SK-N-SH treated with all-trans-retinoic acid at 6 μM for 48 hours (cell line): ENCODE data around the gene PHACTR2.

Source experiments
- ATAC-seq: fragments of 200-7000 bp; cut with Tn5 transposase; 3 replicates; pipeline ENCODE4 v1.9.1; 2020; ENCODE audit warnings: mild to moderate bottlenecking, moderate library complexity
- ARNTL ChIP-seq: fragments of 450-650 bp; formaldehyde crosslinking; IDR thresholded peaks from 2 replicates; pipeline ENCODE4 v1.5.0; 2020; ENCODE audit warnings: low read depth, mild to moderate bottlenecking, moderate library complexity, borderline replicate concordance
- BACH2 ChIP-seq: fragments of 250-450 bp; sonication (Bioruptor Pico); IDR thresholded peaks from 2 replicates; pipeline ENCODE4 v1.9.0; 2021; ENCODE audit warnings: mild to moderate bottlenecking, borderline replicate concordance
- CSDC2 ChIP-seq: fragments of 250-450 bp; sonication (Bioruptor Pico); IDR thresholded peaks from 2 replicates; pipeline ENCODE4 v1.5.0; 2020; ENCODE audit warnings: mild to moderate bottlenecking, moderate library complexity
- ESRRG ChIP-seq: fragments of 250-450 bp; sonication (Bioruptor Pico); IDR thresholded peaks from 2 replicates; pipeline ENCODE4 v1.6.1; 2021; ENCODE audit warnings: mild to moderate bottlenecking
- GLIS3 ChIP-seq: fragments of 250-450 bp; sonication (Bioruptor Pico); IDR thresholded peaks from 2 replicates; pipeline ENCODE4 v1.5.0; 2020; ENCODE audit warnings: mild to moderate bottlenecking, moderate library complexity
- ISL1 ChIP-seq: fragments of 250-450 bp; sonication (Bioruptor Pico); IDR thresholded peaks from 2 replicates; pipeline ENCODE4 v2.1.2; 2022; ENCODE audit warnings: mild to moderate bottlenecking, moderate library complexity
- PPARA ChIP-seq: fragments of 250-450 bp; sonication (Bioruptor Pico); IDR thresholded peaks from 2 replicates; pipeline ENCODE4 v1.5.0; 2020; ENCODE audit warnings: mild to moderate bottlenecking, borderline replicate concordance
- RARB ChIP-seq: fragments of 250-450 bp; sonication (Bioruptor Pico); IDR thresholded peaks from 2 replicates; pipeline ENCODE4 v1.8.0; 2021; ENCODE audit warnings: mild to moderate bottlenecking, moderate library complexity
- SNAI2 ChIP-seq: fragments of 250-450 bp; sonication (Bioruptor Pico); IDR thresholded peaks from 2 replicates; pipeline ENCODE4 v1.5.0; 2020; ENCODE audit warnings: mild to moderate bottlenecking, moderate library complexity
- TCF4 ChIP-seq: fragments of 250-450 bp; sonication (Bioruptor Pico); IDR thresholded peaks from 2 replicates; pipeline ENCODE4 v1.8.0; 2021; ENCODE audit warnings: mild to moderate bottlenecking, moderate library complexity, borderline replicate concordance
- ZC3H10 ChIP-seq: fragments of 250-450 bp; sonication (Bioruptor Pico); IDR thresholded peaks from 2 replicates; pipeline ENCODE4 v1.5.1; 2021; ENCODE audit warnings: mild to moderate bottlenecking, moderate library complexity
- ZFP3 ChIP-seq: fragments of 250-450 bp; sonication (Bioruptor Pico); IDR thresholded peaks from 2 replicates; pipeline ENCODE4 v1.5.0; 2020; ENCODE audit warnings: mild to moderate bottlenecking, moderate library complexity
- ZFP30 ChIP-seq: fragments of 450-650 bp; formaldehyde crosslinking; IDR thresholded peaks from 2 replicates; pipeline ENCODE4 v1.5.0; 2022; ENCODE audit warnings: mild to moderate bottlenecking, moderate library complexity
- ZNF565 ChIP-seq: fragments of 450-650 bp; formaldehyde crosslinking; conservative IDR thresholded peaks from 2 replicates; pipeline ENCODE4 v1.5.0; 2020; ENCODE audit warnings: low read depth, mild to moderate bottlenecking, moderate library complexity
- ZNF70 ChIP-seq: fragments of 450-650 bp; formaldehyde crosslinking; IDR thresholded peaks from 2 replicates; pipeline ENCODE4 v1.5.0; 2020; ENCODE audit warnings: mild to moderate bottlenecking, moderate library complexity
- ZNF8 ChIP-seq: fragments of 450-650 bp; formaldehyde crosslinking; IDR thresholded peaks from 2 replicates; pipeline ENCODE4 v1.5.0; 2020; ENCODE audit warnings: mild to moderate bottlenecking, moderate library complexity
- TF ChIP-seq, protein P1 (sequence below): fragments of 250-450 bp; sonication (Bioruptor Pico); IDR thresholded peaks from 2 replicates; pipeline ENCODE4 v1.5.0; 2020; ENCODE audit warnings: mild to moderate bottlenecking, moderate library complexity
- TF ChIP-seq, protein P2 (sequence below): fragments of 250-450 bp; sonication (Bioruptor Pico); IDR thresholded peaks from 2 replicates; pipeline ENCODE4 v1.5.1; 2021; ENCODE audit warnings: mild to moderate bottlenecking, moderate library complexity
- TF ChIP-seq, protein P3 (sequence below): fragments of 250-450 bp; sonication (Bioruptor Pico); IDR thresholded peaks from 2 replicates; pipeline ENCODE4 v1.5.1; 2020; ENCODE audit warnings: low read depth, mild to moderate bottlenecking, moderate library complexity
- TF ChIP-seq, protein P4 (sequence below): fragments of 250-450 bp; sonication (Bioruptor Pico); IDR thresholded peaks from 2 replicates; pipeline ENCODE4 v1.8.0; 2020; ENCODE audit warnings: mild to moderate bottlenecking, moderate library complexity, borderline replicate concordance

Gene PHACTR2

DNA sequence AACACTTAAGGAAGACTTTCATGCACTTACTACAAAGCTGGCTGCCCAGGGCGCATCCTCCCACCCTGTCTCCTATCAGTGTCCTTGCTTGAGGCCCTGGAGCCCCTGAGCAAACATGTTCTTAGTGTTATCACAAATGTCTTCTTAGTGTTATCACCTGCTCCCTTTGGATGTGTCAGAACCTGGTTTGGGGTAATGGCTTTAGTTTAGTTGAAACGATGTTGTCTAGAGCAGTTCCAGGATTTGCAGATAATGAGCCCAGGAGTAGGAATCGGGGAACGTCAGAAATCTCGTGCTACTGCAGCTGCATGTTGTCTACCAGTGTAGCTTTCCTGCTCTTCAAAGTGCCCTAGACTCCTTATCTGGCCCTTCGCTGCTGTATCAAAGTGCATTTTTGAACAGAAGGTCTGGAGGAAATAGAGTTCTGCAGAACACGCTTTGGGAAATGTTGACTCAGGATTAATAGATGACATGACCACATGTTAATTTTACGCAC is 69.6 kb downstream of the PHACTR2 start:
- TF ChIP-seq, protein P1, sequence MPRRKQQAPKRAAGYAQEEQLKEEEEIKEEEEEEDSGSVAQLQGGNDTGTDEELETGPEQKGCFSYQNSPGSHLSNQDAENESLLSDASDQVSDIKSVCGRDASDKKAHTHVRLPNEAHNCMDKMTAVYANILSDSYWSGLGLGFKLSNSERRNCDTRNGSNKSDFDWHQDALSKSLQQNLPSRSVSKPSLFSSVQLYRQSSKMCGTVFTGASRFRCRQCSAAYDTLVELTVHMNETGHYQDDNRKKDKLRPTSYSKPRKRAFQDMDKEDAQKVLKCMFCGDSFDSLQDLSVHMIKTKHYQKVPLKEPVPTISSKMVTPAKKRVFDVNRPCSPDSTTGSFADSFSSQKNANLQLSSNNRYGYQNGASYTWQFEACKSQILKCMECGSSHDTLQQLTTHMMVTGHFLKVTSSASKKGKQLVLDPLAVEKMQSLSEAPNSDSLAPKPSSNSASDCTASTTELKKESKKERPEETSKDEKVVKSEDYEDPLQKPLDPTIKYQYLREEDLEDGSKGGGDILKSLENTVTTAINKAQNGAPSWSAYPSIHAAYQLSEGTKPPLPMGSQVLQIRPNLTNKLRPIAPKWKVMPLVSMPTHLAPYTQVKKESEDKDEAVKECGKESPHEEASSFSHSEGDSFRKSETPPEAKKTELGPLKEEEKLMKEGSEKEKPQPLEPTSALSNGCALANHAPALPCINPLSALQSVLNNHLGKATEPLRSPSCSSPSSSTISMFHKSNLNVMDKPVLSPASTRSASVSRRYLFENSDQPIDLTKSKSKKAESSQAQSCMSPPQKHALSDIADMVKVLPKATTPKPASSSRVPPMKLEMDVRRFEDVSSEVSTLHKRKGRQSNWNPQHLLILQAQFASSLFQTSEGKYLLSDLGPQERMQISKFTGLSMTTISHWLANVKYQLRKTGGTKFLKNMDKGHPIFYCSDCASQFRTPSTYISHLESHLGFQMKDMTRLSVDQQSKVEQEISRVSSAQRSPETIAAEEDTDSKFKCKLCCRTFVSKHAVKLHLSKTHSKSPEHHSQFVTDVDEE, result no peak
- TF ChIP-seq SNAI2 (no peak), ISL1 (CRISPR knock-in tag) (no peak), ZFP30 (CRISPR knock-in tag) (no peak), PPARA (CRISPR knock-in tag) (no peak), ARNTL (CRISPR knock-in tag) (no peak), ZNF70 (no peak)
- ATAC-seq, result no peak

DNA sequence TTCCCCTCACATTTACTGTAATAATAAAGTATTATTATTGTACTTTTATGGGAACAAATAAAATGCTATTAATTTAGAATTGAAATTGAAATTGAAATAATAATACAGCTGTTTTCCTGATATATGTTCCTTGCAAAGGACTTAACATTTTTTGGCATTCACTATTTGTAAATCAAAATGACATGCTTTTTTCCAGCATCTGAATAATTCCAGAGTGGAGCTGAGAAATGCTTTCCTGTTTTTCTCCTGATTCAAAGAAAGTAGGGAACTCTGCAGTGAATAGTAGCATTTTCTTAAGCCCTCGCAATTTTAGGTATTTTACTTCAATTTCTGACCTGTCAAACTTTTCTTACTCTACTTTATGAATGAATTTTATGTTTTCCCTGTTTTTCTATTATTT is 72.1 kb downstream of the PHACTR2 start:
- TF ChIP-seq PPARA (CRISPR knock-in tag), result no peak
- no peak for TF ChIP-seq BACH2
- TF ChIP-seq SNAI2, result no peak
- TF ChIP-seq, protein P2, sequence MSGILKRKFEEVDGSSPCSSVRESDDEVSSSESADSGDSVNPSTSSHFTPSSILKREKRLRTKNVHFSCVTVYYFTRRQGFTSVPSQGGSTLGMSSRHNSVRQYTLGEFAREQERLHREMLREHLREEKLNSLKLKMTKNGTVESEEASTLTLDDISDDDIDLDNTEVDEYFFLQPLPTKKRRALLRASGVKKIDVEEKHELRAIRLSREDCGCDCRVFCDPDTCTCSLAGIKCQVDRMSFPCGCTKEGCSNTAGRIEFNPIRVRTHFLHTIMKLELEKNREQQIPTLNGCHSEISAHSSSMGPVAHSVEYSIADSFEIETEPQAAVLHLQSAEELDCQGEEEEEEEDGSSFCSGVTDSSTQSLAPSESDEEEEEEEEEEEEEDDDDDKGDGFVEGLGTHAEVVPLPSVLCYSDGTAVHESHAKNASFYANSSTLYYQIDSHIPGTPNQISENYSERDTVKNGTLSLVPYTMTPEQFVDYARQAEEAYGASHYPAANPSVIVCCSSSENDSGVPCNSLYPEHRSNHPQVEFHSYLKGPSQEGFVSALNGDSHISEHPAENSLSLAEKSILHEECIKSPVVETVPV (CRISPR knock-in tag), result no peak
- no peak for TF ChIP-seq ZFP30 (CRISPR knock-in tag)
- TF ChIP-seq ZNF70, result no peak
- TF ChIP-seq RARB (CRISPR knock-in tag), result no peak
- TF ChIP-seq ZNF8 (CRISPR knock-in tag), result no peak
- TF ChIP-seq, protein P1, result no peak
- TF ChIP-seq ESRRG (CRISPR knock-in tag), result no peak
- TF ChIP-seq, protein P3, sequence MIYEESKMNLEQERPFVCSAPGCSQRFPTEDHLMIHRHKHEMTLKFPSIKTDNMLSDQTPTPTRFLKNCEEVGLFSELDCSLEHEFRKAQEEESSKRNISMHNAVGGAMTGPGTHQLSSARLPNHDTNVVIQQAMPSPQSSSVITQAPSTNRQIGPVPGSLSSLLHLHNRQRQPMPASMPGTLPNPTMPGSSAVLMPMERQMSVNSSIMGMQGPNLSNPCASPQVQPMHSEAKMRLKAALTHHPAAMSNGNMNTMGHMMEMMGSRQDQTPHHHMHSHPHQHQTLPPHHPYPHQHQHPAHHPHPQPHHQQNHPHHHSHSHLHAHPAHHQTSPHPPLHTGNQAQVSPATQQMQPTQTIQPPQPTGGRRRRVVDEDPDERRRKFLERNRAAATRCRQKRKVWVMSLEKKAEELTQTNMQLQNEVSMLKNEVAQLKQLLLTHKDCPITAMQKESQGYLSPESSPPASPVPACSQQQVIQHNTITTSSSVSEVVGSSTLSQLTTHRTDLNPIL, result no peak
- no peak for TF ChIP-seq GLIS3 (CRISPR knock-in tag)
- no peak for TF ChIP-seq ARNTL (CRISPR knock-in tag)
- TF ChIP-seq CSDC2 (CRISPR knock-in tag), result no peak
- no peak for ATAC-seq

DNA sequence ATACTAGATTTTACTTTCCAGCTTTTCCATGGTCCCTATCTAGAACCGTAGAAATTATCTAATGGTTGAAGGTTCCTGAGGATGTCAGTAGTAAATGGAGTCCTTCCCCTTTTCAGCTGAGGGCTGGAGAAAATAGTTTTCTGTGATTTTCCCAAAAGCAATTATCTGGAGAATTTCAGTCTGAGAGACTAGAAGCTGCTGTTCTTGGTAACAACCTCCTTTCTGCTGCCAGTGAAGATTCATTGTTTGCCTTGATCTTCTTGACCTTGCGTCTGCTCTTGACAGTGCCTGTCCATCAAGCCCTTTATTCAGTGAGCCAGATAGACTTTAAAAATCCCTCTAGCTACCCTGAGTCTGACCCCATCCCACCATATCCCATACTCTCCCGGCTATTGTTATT is 73.1 kb downstream of the PHACTR2 start:
- no peak for ATAC-seq
- TF ChIP-seq, protein P1, result no peak
- TF ChIP-seq BACH2 (no peak), PPARA (CRISPR knock-in tag) (no peak), RARB (CRISPR knock-in tag) (no peak), ZFP3 (CRISPR knock-in tag) (no peak), TCF4 (no peak), ESRRG (CRISPR knock-in tag) (no peak), ZC3H10 (CRISPR knock-in tag) (no peak), ISL1 (CRISPR knock-in tag) (no peak), ZNF565 (no peak), ARNTL (CRISPR knock-in tag) (no peak)
- TF ChIP-seq, protein P2 (CRISPR knock-in tag), result no peak
- TF ChIP-seq, protein P3, result no peak
- TF ChIP-seq, protein P4, sequence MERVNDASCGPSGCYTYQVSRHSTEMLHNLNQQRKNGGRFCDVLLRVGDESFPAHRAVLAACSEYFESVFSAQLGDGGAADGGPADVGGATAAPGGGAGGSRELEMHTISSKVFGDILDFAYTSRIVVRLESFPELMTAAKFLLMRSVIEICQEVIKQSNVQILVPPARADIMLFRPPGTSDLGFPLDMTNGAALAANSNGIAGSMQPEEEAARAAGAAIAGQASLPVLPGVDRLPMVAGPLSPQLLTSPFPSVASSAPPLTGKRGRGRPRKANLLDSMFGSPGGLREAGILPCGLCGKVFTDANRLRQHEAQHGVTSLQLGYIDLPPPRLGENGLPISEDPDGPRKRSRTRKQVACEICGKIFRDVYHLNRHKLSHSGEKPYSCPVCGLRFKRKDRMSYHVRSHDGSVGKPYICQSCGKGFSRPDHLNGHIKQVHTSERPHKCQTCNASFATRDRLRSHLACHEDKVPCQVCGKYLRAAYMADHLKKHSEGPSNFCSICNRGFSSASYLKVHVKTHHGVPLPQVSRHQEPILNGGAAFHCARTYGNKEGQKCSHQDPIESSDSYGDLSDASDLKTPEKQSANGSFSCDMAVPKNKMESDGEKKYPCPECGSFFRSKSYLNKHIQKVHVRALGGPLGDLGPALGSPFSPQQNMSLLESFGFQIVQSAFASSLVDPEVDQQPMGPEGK (CRISPR knock-in tag), result no peak
